GM12878 (cell line): ENCODE measurements around the gene PHF23. TPM values are rescaled to one million over a fixed set of nuclear protein-coding genes. Genes with fewer than 3 reads are reported as not detected.

Experiments
- ATAC-seq: fragments of 200-7000 bp; cut with Tn5 transposase; 3 replicates; pipeline ENCODE4 v1.9.1; 2020; ENCODE audit warnings: mild to moderate bottlenecking, moderate library complexity
- BruUV-seq: library from RNA; stranded (reverse); fragments of 400-500 nt; replicated peaks from 2 replicates; lab custom pipeline; 2021; lab: Mats Ljungman, UMichigan
- CTCF ChIA-PET: fragments of 300-600 bp; sonication (Branson Sonifier 250); formaldehyde crosslinking; extraction: SDS; loops from one replicate; lab custom pipeline; 2021; ENCODE audit warnings: inconsistent platforms; lab: Yijun Ruan, JAX
- POLR2A ChIA-PET: fragments of 350-600 bp; formaldehyde crosslinking; extraction: SDS; loops from one replicate; lab custom pipeline; 2021; ENCODE audit warnings: inconsistent platforms; lab: Charles Lee
- RAD21 ChIA-PET: fragments of 300-600 bp; sonication (Branson Sonifier 250); formaldehyde crosslinking; loops from one replicate; lab custom pipeline; 2023; ENCODE audit warnings: antibody characterized with exemption; ENCODE audit not compliant: unreplicated experiment; lab: Charles Lee
- SMC1A ChIA-PET: fragments of 300-600 bp; sonication (Branson Sonifier 250); formaldehyde crosslinking; loops from one replicate; lab custom pipeline; 2023; ENCODE audit not compliant: unreplicated experiment, uncharacterized antibody; lab: Charles Lee
- DNase-seq: peaks from one replicate; pipeline ENCODE4 v3.0.0-alpha.2; 2011; ENCODE audit warnings: low read depth, low spot score
- FAIRE-seq: peaks from 3 replicates; lab custom pipeline; 2011; peaks lifted over from hg19 to GRCh38; lab: Jason Lieb, UNC
- H2AFZ ChIP-seq: 2 replicates; pipeline ENCODE4 v1.6.0; 2011; ENCODE audit warnings: low read depth, low read length, control low read depth; ENCODE audit not compliant: control insufficient read depth
- H3K27ac ChIP-seq: 2 replicates; pipeline ENCODE4 v1.5.1; 2011; ENCODE audit warnings: control low read depth; ENCODE audit not compliant: control insufficient read depth, insufficient read depth
- H3K27me3 ChIP-seq, 2 experiments: replicated peaks in 1 of 2; 2 replicates each; pipeline versions ENCODE4 v1.6.0 to v1.6.1; 2011; ENCODE audit warnings: low read length in 1 of 2; ENCODE audit not compliant: control insufficient read depth in 2 of 2, insufficient read depth in 2 of 2
- H3K36me3 ChIP-seq, 2 experiments: 2 replicates each; pipeline ENCODE4 v1.5.1; 2011; ENCODE audit warnings: low read length in 1 of 2; ENCODE audit not compliant: control insufficient read depth in 2 of 2, insufficient read depth in 2 of 2
- H3K4me1 ChIP-seq: 2 replicates; pipeline ENCODE4 v1.6.1; 2011; ENCODE audit warnings: mild to moderate bottlenecking, low read length, moderate library complexity, mixed read lengths; ENCODE audit not compliant: control insufficient read depth, insufficient read depth
- H3K4me2 ChIP-seq: 2 replicates; pipeline ENCODE4 v1.6.0; 2011; ENCODE audit warnings: control low read depth; ENCODE audit not compliant: control insufficient read depth, insufficient read depth
- H3K4me3 ChIP-seq: fragments of 200-600 bp; sonication (generic); 2 replicates; pipeline ENCODE4 v1.5.1; 2016
- H3K79me2 ChIP-seq: 2 replicates; pipeline ENCODE4 v1.6.0; 2011; ENCODE audit warnings: low read length; ENCODE audit not compliant: control insufficient read depth, insufficient read depth
- H3K9ac ChIP-seq: 2 replicates; pipeline ENCODE4 v1.8.0; 2011; ENCODE audit warnings: low read length, control low read depth, mixed read lengths; ENCODE audit not compliant: control insufficient read depth, insufficient read depth
- H3K9me3 ChIP-seq: replicated peaks from 3 replicates; pipeline ENCODE4 v1.5.1; 2011; ENCODE audit warnings: mild to moderate bottlenecking, low read length; ENCODE audit not compliant: control insufficient read depth, insufficient read depth
- H4K20me1 ChIP-seq: 2 replicates; pipeline ENCODE4 v1.6.0; 2011; ENCODE audit not compliant: control insufficient read depth, insufficient read depth
- BMI1 ChIP-seq: fragments of 450-650 bp; IDR thresholded peaks from 2 replicates; pipeline ENCODE4 v1.6.1; 2016; ENCODE audit warnings: mild to moderate bottlenecking, moderate library complexity, borderline replicate concordance
- CREB1 ChIP-seq: IDR thresholded peaks from 2 replicates; pipeline ENCODE4 v1.6.1; 2012; ENCODE audit warnings: low read depth, mild to moderate bottlenecking, inconsistent platforms
- EED ChIP-seq: sonication (generic); IDR thresholded peaks from 2 replicates; pipeline ENCODE4 v1.6.1; 2016; ENCODE audit warnings: antibody characterized with exemption, low read depth
- ESRRA ChIP-seq: IDR thresholded peaks from 2 replicates; pipeline ENCODE4 v1.6.1; 2012; ENCODE audit warnings: mild to moderate bottlenecking, low read length, improper control_type of control experiment
- FOXM1 ChIP-seq: IDR thresholded peaks from 2 replicates; pipeline ENCODE4 v1.6.1; 2012; ENCODE audit warnings: low read depth, mild to moderate bottlenecking, inconsistent platforms, low read length, moderate library complexity
- LARP7 ChIP-seq: fragments of 450-650 bp; IDR thresholded peaks from 2 replicates; pipeline ENCODE4 v1.6.1; 2017; ENCODE audit warnings: mild to moderate bottlenecking
- MTA3 ChIP-seq: IDR thresholded peaks from 2 replicates; pipeline ENCODE4 v1.6.1; 2012; ENCODE audit warnings: low read length, inconsistent platforms, borderline replicate concordance
- PAX5 ChIP-seq: IDR thresholded peaks from 2 replicates; pipeline ENCODE4 v1.6.1; 2011; ENCODE audit warnings: low read depth, low read length, borderline replicate concordance
- RUNX3 ChIP-seq: IDR thresholded peaks from 2 replicates; pipeline ENCODE4 v1.6.1; 2012; ENCODE audit warnings: low read length, inconsistent platforms
- SIX5 ChIP-seq: IDR thresholded peaks from 2 replicates; pipeline ENCODE4 v1.6.1; 2011; ENCODE audit warnings: mild to moderate bottlenecking, low read depth, low read length, moderate library complexity; ENCODE audit not compliant: severe bottlenecking
- SMARCA5 ChIP-seq: fragments of 450-650 bp; IDR thresholded peaks from 2 replicates; pipeline ENCODE4 v1.6.1; 2017; ENCODE audit warnings: mild to moderate bottlenecking
- SMC3 ChIP-seq: IDR thresholded peaks from 2 replicates; pipeline ENCODE4 v1.6.1; 2011; ENCODE audit warnings: low read length, improper control_type of control experiment, borderline replicate concordance
- SP1 ChIP-seq: IDR thresholded peaks from one replicate; pipeline ENCODE4 v1.6.1; 2011; ENCODE audit warnings: low read depth, low read length
- SPI1 ChIP-seq: IDR thresholded peaks from 2 replicates; pipeline ENCODE4 v1.6.1; 2011; ENCODE audit warnings: low read depth, mild to moderate bottlenecking, low read length, moderate library complexity, borderline replicate concordance; ENCODE audit not compliant: insufficient read depth
- WGBS: methylation state at CpG from one replicate; pipeline ENCODE4 v1.1.6; 2016; ENCODE audit warnings: low lambda C conversion rate; ENCODE audit not compliant: insufficient replicate concordance, insufficient coverage; ENCODE audit errors: missing lambda C conversion rate; 5-methylcytosine and 5-hydroxymethylcytosine counted together
- in situ Hi-C: fragments of 300-500 bp; cut with MboI; formaldehyde crosslinking; loops from 9 replicates; pipeline ENCODE4 v1.14.3; 2018; ENCODE audit warnings: mixed read lengths
- intact Hi-C: fragments of 100-400 bp; cut with micrococcal nuclease; formaldehyde crosslinking; loops from one replicate; pipeline ENCODE4 v1.14.2; 2022; ENCODE audit not compliant: unreplicated experiment
- polyA plus RNA-seq, 11 experiments: library from polyadenylated mRNA; depleted of rRNA in 4 of 11; unstranded in 6 of 11; stranded (reverse) in 5 of 11; fragments of >200 nt; fragmentation: Nextera tagmentation in 4 of 11; fragmentation: Illumina TruSeq in 1 of 11; extraction: Ambion mirVana in 4 of 11; extraction: Trizol in 1 of 11; gene quantifications; 1 replicate in 1 of 11; 2 replicates in 10 of 11; pipeline versions ENCODE4 v1.2.1 to v1.2.3, GENCODE V29; 2011 to 2016; ENCODE audit warnings: inconsistent platforms in 2 of 11, missing spikeins in 2 of 11, low read depth in 1 of 11
- total RNA-seq, 4 experiments: library from RNA; depleted of rRNA in 3 of 4; stranded (reverse); fragments of >200 nt in 3 of 4; fragmentation: Illumina TruSeq in 1 of 4; extraction: Trizol in 1 of 4; gene quantifications; 2 replicates each; pipeline versions ENCODE4 v1.2.1 to v1.2.3, GENCODE V29; 2013 to 2021
- TF ChIP-seq, protein P1 (sequence below): fragments of 450-650 bp; conservative IDR thresholded peaks from 2 replicates; pipeline ENCODE4 v1.6.1; 2017; ENCODE audit warnings: mild to moderate bottlenecking, moderate library complexity
- TF ChIP-seq, protein P2 (sequence below): fragments of 450-650 bp; IDR thresholded peaks from 2 replicates; pipeline ENCODE4 v1.6.1; 2014; ENCODE audit warnings: mild to moderate bottlenecking
- TF ChIP-seq, protein P3 (sequence below): IDR thresholded peaks from 2 replicates; pipeline ENCODE4 v1.6.1; 2012; ENCODE audit warnings: low read depth, low read length, improper control_type of control experiment
- TF ChIP-seq, protein P4 (sequence below): IDR thresholded peaks from 2 replicates; pipeline ENCODE4 v1.6.1; 2012; ENCODE audit warnings: mild to moderate bottlenecking, low read depth, low read length

Gene PHF23
- total and polyA plus RNA-seq, 10 of the 15 experiments (the other 5 are each of a cell fraction or from before 2014, with no cell fraction given) = 8.2 to 84.8 (median 32.6) TPM

DNA sequence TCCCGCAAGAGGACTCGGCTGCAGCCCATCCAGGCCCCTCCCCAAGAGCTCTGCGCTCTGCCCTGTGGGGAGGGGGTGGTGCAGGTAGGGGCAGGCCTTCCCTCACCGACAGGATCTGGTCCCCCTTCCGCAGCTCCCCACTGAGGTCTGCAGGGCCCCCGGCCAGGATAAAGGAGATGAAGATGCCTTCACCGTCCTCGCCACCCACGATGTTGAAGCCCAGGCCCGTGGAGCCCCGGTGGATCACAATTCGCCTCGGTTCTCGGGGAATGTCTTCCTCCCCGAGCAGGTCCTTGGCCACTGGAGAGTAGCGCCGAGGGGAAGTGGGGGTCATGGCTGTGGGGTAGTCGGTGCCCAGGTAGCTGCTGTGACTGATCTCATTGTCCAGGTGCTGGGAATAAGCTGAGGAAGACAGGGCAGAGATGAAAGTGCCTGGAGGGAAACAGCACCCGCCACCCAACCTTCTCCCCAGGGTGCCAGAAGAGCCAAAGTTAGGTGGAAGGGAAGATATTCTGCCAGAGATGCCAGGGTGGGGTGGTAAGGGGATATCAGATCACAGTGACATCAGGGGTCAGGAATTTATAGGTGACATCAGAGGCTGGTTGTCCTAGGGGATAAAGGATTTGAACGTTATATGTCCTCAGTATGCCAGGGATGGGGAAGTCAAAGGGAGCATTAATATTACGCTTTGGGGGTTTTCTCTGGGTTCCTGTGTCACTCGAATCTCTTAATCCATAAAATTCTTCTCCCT is 42.4 kb downstream of the PHF23 start:
- FAIRE-seq = no peak
- Histone ChIP-seq H3K9ac (no peak overlapping the region), H3K36me3 (no peaks in the 10 kb centered on the region), H3K9me3 (no peaks in the 10 kb centered on the region), H2AFZ (no peak overlapping the region), H3K4me1 (no peaks in the 10 kb centered on the region), H4K20me1 (no peaks in the 10 kb centered on the region), H3K4me2 (no peak overlapping the region), H3K27ac (no peak overlapping the region), H3K4me3 (no peak overlapping the region), H3K27me3 (no peaks in the 10 kb centered on the region), H3K79me2 (no peaks in the 10 kb centered on the region)
- ChIA-PET CTCF (no interaction called here), SMC1A (no interaction called here), POLR2A (interaction anchor here (0.5 kb wide), 1 partner anchor 108 kb away, joined by 3 read pairs; no protein-coding TSS in a partner anchor), RAD21 (no interaction called here)
- no peak for ATAC-seq
- no peak for DNase-seq
- in situ Hi-C loops (no loop called here), intact Hi-C loops (no loop called here)
- no TSS peak for BruUV-seq
- WGBS = 61% methylated on average over 22 of the region's 22 CpGs
- TF ChIP-seq, protein P1, sequence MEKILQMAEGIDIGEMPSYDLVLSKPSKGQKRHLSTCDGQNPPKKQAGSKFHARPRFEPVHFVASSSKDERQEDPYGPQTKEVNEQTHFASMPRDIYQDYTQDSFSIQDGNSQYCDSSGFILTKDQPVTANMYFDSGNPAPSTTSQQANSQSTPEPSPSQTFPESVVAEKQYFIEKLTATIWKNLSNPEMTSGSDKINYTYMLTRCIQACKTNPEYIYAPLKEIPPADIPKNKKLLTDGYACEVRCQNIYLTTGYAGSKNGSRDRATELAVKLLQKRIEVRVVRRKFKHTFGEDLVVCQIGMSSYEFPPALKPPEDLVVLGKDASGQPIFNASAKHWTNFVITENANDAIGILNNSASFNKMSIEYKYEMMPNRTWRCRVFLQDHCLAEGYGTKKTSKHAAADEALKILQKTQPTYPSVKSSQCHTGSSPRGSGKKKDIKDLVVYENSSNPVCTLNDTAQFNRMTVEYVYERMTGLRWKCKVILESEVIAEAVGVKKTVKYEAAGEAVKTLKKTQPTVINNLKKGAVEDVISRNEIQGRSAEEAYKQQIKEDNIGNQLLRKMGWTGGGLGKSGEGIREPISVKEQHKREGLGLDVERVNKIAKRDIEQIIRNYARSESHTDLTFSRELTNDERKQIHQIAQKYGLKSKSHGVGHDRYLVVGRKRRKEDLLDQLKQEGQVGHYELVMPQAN = no peak
- TF ChIP-seq CREB1 = no peak
- TF ChIP-seq, protein P2, sequence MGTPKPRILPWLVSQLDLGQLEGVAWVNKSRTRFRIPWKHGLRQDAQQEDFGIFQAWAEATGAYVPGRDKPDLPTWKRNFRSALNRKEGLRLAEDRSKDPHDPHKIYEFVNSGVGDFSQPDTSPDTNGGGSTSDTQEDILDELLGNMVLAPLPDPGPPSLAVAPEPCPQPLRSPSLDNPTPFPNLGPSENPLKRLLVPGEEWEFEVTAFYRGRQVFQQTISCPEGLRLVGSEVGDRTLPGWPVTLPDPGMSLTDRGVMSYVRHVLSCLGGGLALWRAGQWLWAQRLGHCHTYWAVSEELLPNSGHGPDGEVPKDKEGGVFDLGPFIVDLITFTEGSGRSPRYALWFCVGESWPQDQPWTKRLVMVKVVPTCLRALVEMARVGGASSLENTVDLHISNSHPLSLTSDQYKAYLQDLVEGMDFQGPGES = no peak
- TF ChIP-seq MTA3 = no peak
- TF ChIP-seq SP1 = no peak
- no peak for TF ChIP-seq ESRRA
- no peak for TF ChIP-seq BMI1
- TF ChIP-seq, protein P3, sequence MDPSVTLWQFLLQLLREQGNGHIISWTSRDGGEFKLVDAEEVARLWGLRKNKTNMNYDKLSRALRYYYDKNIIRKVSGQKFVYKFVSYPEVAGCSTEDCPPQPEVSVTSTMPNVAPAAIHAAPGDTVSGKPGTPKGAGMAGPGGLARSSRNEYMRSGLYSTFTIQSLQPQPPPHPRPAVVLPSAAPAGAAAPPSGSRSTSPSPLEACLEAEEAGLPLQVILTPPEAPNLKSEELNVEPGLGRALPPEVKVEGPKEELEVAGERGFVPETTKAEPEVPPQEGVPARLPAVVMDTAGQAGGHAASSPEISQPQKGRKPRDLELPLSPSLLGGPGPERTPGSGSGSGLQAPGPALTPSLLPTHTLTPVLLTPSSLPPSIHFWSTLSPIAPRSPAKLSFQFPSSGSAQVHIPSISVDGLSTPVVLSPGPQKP = no peak
- TF ChIP-seq, protein P4, sequence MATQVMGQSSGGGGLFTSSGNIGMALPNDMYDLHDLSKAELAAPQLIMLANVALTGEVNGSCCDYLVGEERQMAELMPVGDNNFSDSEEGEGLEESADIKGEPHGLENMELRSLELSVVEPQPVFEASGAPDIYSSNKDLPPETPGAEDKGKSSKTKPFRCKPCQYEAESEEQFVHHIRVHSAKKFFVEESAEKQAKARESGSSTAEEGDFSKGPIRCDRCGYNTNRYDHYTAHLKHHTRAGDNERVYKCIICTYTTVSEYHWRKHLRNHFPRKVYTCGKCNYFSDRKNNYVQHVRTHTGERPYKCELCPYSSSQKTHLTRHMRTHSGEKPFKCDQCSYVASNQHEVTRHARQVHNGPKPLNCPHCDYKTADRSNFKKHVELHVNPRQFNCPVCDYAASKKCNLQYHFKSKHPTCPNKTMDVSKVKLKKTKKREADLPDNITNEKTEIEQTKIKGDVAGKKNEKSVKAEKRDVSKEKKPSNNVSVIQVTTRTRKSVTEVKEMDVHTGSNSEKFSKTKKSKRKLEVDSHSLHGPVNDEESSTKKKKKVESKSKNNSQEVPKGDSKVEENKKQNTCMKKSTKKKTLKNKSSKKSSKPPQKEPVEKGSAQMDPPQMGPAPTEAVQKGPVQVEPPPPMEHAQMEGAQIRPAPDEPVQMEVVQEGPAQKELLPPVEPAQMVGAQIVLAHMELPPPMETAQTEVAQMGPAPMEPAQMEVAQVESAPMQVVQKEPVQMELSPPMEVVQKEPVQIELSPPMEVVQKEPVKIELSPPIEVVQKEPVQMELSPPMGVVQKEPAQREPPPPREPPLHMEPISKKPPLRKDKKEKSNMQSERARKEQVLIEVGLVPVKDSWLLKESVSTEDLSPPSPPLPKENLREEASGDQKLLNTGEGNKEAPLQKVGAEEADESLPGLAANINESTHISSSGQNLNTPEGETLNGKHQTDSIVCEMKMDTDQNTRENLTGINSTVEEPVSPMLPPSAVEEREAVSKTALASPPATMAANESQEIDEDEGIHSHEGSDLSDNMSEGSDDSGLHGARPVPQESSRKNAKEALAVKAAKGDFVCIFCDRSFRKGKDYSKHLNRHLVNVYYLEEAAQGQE = no peak
- TF ChIP-seq SMARCA5 = no peak
- TF ChIP-seq LARP7 = no peak
- TF ChIP-seq EED = no peak
- TF ChIP-seq RUNX3 = no peak
- no peak for TF ChIP-seq SPI1
- no peak for TF ChIP-seq FOXM1
- TF ChIP-seq SMC3 = no peak
- TF ChIP-seq SIX5 = no peak
- TF ChIP-seq PAX5 = no peak
